Measurements from ENCODE around the gene POFUT2. TPM values are rescaled to one million over a fixed set of nuclear protein-coding genes. Genes with fewer than 3 reads are reported as not detected.
A peak's percentile ranks its signal among the peaks of the same experiment; 100 is the strongest.

The POFUT2 gene
- total and polyA plus RNA-seq, 12 donors: 12.7 to 20.6 (median 16.9) TPM

GRCh38 chr21:45264146-45264911, 23.4 kb downstream of the POFUT2 start:
- 90 to 96% methylated on average over 23 of the region's 23 CpGs for WGBS, 2 donors
- Histone ChIP-seq H3K9me3 (no peaks in the 10 kb centered on the region), H3K4me1 (peaks cover 0 to 5% (median 0%) of the 10 kb centered on the region in 9 donors), H3K36me3 (peaks cover 0 to 63% (median 40%) of the 10 kb centered on the region in 9 donors), H3K27me3 (no peaks in the 10 kb centered on the region), H3K27ac (no peak overlapping the region), H3K4me3 (no peak overlapping the region)
- DNase-seq (no peak), ATAC-seq (peak in 1 of 8 donors; percentile 13)
- intact Hi-C loops (cut with DNase I): no loop called here
- TF ChIP-seq CTCF (IDR thresholded peaks at IDR 0.05): no peak

GRCh38 chr21:45263534-45263933, 24.2 kb downstream of the POFUT2 start:
- no peak for DNase-seq
- no peak for TF ChIP-seq CTCF (IDR thresholded peaks at IDR 0.05)
- ATAC-seq: no peak
- no peaks in the 10 kb centered on the region for H3K9me3 ChIP-seq
- H3K36me3 ChIP-seq: peaks cover 0 to 63% (median 40%) of the 10 kb centered on the region in 9 donors
- no peak overlapping the region for H3K27ac ChIP-seq
- H3K27me3 ChIP-seq: peaks cover 0 to 5% (median 0%) of the 10 kb centered on the region in 7 donors
- H3K4me1 ChIP-seq: peaks cover 0 to 7% (median 0%) of the 10 kb centered on the region in 9 donors
- intact Hi-C loops (cut with DNase I): no loop called here
- WGBS, 2 donors: 96% methylated on average over 6 of the region's 6 CpGs
- H3K4me3 ChIP-seq: no peak overlapping the region

GRCh38 chr21:45262616-45263015, 25.1 kb downstream of the POFUT2 start:
- intact Hi-C loops (cut with DNase I): no loop called here
- H3K27me3 ChIP-seq: peaks cover 0 to 8% (median 2%) of the 10 kb centered on the region in 7 donors
- ATAC-seq: no peak
- DNase-seq: no peak
- H3K4me1 ChIP-seq: peaks cover 0 to 7% (median 0%) of the 10 kb centered on the region in 9 donors
- TF ChIP-seq CTCF (IDR thresholded peaks at IDR 0.05): no peak
- no peaks in the 10 kb centered on the region for H3K9me3 ChIP-seq
- 91 to 92% methylated on average over 11 of the region's 11 CpGs for WGBS, 2 donors
- H3K36me3 ChIP-seq: peaks cover 0 to 59% (median 38%) of the 10 kb centered on the region in 9 donors
- no peak overlapping the region for H3K4me3 ChIP-seq
- H3K27ac ChIP-seq: no peak overlapping the region

- TF ChIP-seq CTCF (IDR thresholded peaks at IDR 0.05): no peak
- no peak overlapping the region for H3K4me3 ChIP-seq
- no peak overlapping the region for H3K27ac ChIP-seq
- peaks cover 0 to 9% (median 3%) of the 10 kb centered on the region in 9 donors for H3K4me1 ChIP-seq
- ATAC-seq: no peak
- 94 to 96% methylated on average over 7 of the region's 7 CpGs for WGBS, 2 donors
- H3K9me3 ChIP-seq: no peaks in the 10 kb centered on the region
- DNase-seq: no peak
- peaks cover 0 to 54% (median 32%) of the 10 kb centered on the region in 9 donors for H3K36me3 ChIP-seq
- peaks cover 0 to 12% (median 7%) of the 10 kb centered on the region in 7 donors for H3K27me3 ChIP-seq
- intact Hi-C loops (cut with DNase I): no loop called here
These were observed 25.6 kb downstream of the POFUT2 start for GRCh38 chr21:45262041-45262581.
